ENCODE measurements around the gene TCF23. TPM values are rescaled to one million over a fixed set of nuclear protein-coding genes. Genes with fewer than 3 reads are reported as not detected.

Gene TCF23
- total RNA-seq, 4 donors from 2014 or later: 0.13 TPM; not detected in 3

DNA sequence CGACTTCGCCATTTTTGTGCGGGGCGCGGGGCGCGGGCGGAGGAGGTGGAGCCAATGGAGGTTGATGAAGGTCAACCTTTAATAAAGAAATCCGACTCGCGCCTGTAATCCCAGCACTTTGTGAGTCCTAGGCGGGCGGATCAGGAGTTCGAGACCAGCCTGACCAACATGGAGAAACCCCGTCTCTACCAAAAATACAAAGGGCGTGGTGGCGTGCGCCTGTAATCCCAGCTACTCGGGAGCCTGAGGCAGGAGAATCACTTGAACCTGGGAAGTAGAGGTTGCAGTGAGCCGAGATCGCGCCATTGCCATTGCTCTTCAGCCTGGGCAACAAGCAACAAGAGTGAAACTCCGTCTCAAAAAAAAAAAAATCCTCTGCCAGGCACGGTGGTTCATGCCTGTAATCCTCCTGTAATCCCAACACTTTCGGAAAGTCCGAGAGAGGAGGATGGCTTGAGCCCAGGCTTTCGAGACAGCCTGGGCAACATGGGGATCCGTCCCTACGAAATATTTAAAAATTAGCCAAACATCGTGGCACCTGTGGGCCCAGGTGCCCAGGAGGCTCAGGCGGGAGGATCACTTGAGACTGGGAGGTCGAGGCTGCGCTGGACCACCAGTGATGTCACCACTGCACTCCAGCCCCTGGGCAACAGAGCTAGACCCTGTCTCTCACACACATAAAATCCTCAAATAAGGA lies 13.9 kb upstream of the TCF23 start:
- Histone ChIP-seq H3K27me3 (no peaks in the 10 kb centered on the region), H3K36me3 (peaks cover 11 to 24% of the 10 kb centered on the region in 2 donors), H3K4me3 (replicated peaks in 1 of 3) (peak overlapping the region in 1 of 3 donors; percentile 100), H3K27ac (peak overlapping the region in 2 of 3 donors; percentile 78 to 87), H3K4me1 (peaks cover 10 to 12% of the 10 kb centered on the region in 2 donors), H3K9me3 (no peaks in the 10 kb centered on the region)
- no peak for DNase-seq
- WGBS, 2 donors: 70 to 89% methylated on average over 20 to 26 of the region's 33 CpGs
- TF ChIP-seq POLR2A (IDR thresholded peaks at IDR 0.05) (no peak), CTCF (IDR thresholded peaks at IDR 0.05) (no peak)
- intact Hi-C loops (cut with DNase I): loop anchor here (5.0 kb wide), 1 partner anchor 72 kb away; no protein-coding TSS in a partner anchor

DNA sequence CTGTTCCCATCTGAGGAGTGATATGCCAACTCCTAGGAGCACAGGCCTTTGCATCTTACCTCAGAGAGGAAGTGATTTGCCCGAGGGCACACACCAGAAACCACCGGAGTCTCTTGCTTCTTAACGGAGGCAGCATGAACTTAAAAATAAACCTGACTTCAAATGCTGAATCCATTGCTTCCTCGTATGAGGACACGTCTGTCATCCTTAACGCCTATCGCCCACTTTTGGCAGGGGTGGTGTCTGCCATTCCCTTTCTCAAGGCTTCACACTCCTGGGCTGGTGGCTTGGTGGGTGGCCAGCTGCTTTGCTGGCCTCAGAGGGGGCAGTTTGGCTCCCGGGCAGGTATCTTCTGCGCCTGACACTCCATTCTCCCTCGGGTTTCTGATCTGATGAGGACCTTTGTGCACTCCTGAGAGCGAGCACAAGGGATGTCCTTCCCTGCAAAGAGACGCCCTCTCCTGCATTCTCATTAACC lies 13.3 kb upstream of the TCF23 start:
- Histone ChIP-seq H3K4me3 (replicated peaks in 1 of 3) (no peak overlapping the region), H3K36me3 (peaks cover 9 to 21% of the 10 kb centered on the region in 2 donors), H3K27ac (no peak overlapping the region), H3K9me3 (no peaks in the 10 kb centered on the region), H3K27me3 (no peaks in the 10 kb centered on the region), H3K4me1 (peaks cover 10 to 12% of the 10 kb centered on the region in 2 donors)
- 85 to 92% methylated on average over 12 of the region's 12 CpGs for WGBS, 2 donors
- intact Hi-C loops (cut with DNase I): loop anchor here (5.0 kb wide), 1 partner anchor 72 kb away; no protein-coding TSS in a partner anchor
- DNase-seq: no peak
- TF ChIP-seq CTCF (IDR thresholded peaks at IDR 0.05) (no peak), POLR2A (IDR thresholded peaks at IDR 0.05) (no peak)

- Histone ChIP-seq H3K27ac (no peak overlapping the region), H3K36me3 (peaks cover 0 to 9% of the 10 kb centered on the region in 2 donors), H3K4me1 (peaks cover 10 to 12% of the 10 kb centered on the region in 2 donors), H3K27me3 (no peaks in the 10 kb centered on the region), H3K4me3 (replicated peaks in 1 of 3) (no peak overlapping the region), H3K9me3 (no peaks in the 10 kb centered on the region)
- DNase-seq: no peak
- WGBS, 2 donors: 91% methylated on average over 7 of the region's 7 CpGs
- TF ChIP-seq CTCF (IDR thresholded peaks at IDR 0.05) (no peak), POLR2A (IDR thresholded peaks at IDR 0.05) (no peak)
- intact Hi-C loops (cut with DNase I): loop anchor here (5.0 kb wide), 1 partner anchor 71 kb away; no protein-coding TSS in a partner anchor
Measured at GRCh38 chr2:27136751-27137150, 12.1 kb upstream of the TCF23 start.

GRCh38 chr2:27137322-27137935 lies 11.4 kb upstream of the TCF23 start:
- H3K27me3 ChIP-seq: no peaks in the 10 kb centered on the region
- DNase-seq: no peak
- WGBS, 2 donors: 90 to 92% methylated on average over 10 to 11 of the region's 21 CpGs
- no peak for TF ChIP-seq POLR2A (IDR thresholded peaks at IDR 0.05)
- TF ChIP-seq CTCF (IDR thresholded peaks at IDR 0.05): no peak
- H3K4me3 ChIP-seq (replicated peaks in 1 of 3): no peak overlapping the region
- no peaks in the 10 kb centered on the region for H3K9me3 ChIP-seq
- peaks cover 0 to 2% of the 10 kb centered on the region in 2 donors for H3K36me3 ChIP-seq
- intact Hi-C loops (cut with DNase I): loop anchor here (5.0 kb wide), 1 partner anchor 70 kb away; no protein-coding TSS in a partner anchor
- no peak overlapping the region for H3K27ac ChIP-seq
- peaks cover 10 to 12% of the 10 kb centered on the region in 2 donors for H3K4me1 ChIP-seq

GRCh38 chr2:27138111-27138510 lies 10.7 kb upstream of the TCF23 start:
- no peak for DNase-seq
- Histone ChIP-seq H3K27me3 (no peaks in the 10 kb centered on the region), H3K27ac (no peak overlapping the region), H3K36me3 (no peaks in the 10 kb centered on the region), H3K9me3 (no peaks in the 10 kb centered on the region), H3K4me1 (peaks cover 7 to 8% of the 10 kb centered on the region in 2 donors), H3K4me3 (replicated peaks in 1 of 3) (no peak overlapping the region)
- intact Hi-C loops (cut with DNase I): loop anchor here (5.0 kb wide), 1 partner anchor 69 kb away; no protein-coding TSS in a partner anchor
- 71 to 75% methylated on average over 6 to 7 of the region's 7 CpGs for WGBS, 2 donors
- TF ChIP-seq CTCF (IDR thresholded peaks at IDR 0.05) (no peak), POLR2A (IDR thresholded peaks at IDR 0.05) (no peak)

Data from thyroid gland (tissue), 4 donors.